OCI-LY1 (cell line): ENCODE data around the gene IGF1R.

ENCODE experiments used
- H2AFZ ChIP-seq: fragments of 200-600 bp; sonication (generic), shearing (Covaris generic); 2 replicates; pipeline ENCODE4 v1.6.0; 2014; ENCODE audit warnings: antibody characterized with exemption, mild to moderate bottlenecking, low read length
- H3F3A ChIP-seq: fragments of 200-600 bp; sonication (generic), shearing (Covaris generic); 2 replicates; pipeline ENCODE4 v1.6.0; 2014; ENCODE audit warnings: mild to moderate bottlenecking, antibody characterized with exemption, low read length, moderate library complexity; ENCODE audit not compliant: insufficient read depth
- H3K27ac ChIP-seq: fragments of 200-600 bp; sonication (generic); 2 replicates; pipeline ENCODE4 v1.5.1; 2014; ENCODE audit warnings: low read length, mixed run types, mild to moderate bottlenecking, low read depth; ENCODE audit not compliant: poor library complexity, severe bottlenecking
- H3K27me3 ChIP-seq: fragments of 200-600 bp; sonication (generic); 2 replicates; pipeline ENCODE4 v1.6.0; 2014; ENCODE audit warnings: antibody characterized with exemption, mild to moderate bottlenecking, low read length, moderate library complexity; ENCODE audit not compliant: insufficient read depth
- H3K36me3 ChIP-seq: fragments of 200-600 bp; sonication (generic); 2 replicates; pipeline ENCODE4 v1.6.1; 2014; ENCODE audit warnings: mild to moderate bottlenecking, antibody characterized with exemption, low read length, moderate library complexity, mixed read lengths; ENCODE audit not compliant: insufficient read depth
- H3K4me1 ChIP-seq: fragments of 200-600 bp; sonication (generic); 2 replicates; pipeline ENCODE4 v1.5.1; 2014; ENCODE audit warnings: mild to moderate bottlenecking, low read length, moderate library complexity; ENCODE audit not compliant: insufficient read depth, severe bottlenecking
- H3K4me2 ChIP-seq: fragments of 200-600 bp; sonication (generic), shearing (Covaris generic); 2 replicates; pipeline ENCODE4 v1.6.1; 2014; ENCODE audit warnings: low read length
- H3K4me3 ChIP-seq: fragments of 200-600 bp; sonication (generic); 2 replicates; pipeline ENCODE4 v1.5.1; 2014; ENCODE audit warnings: low read length, low read depth, mild to moderate bottlenecking, mixed read lengths; ENCODE audit not compliant: poor library complexity, severe bottlenecking
- H3K79me2 ChIP-seq: fragments of 200-600 bp; shearing (Covaris generic); 2 replicates; pipeline ENCODE4 v1.6.1; 2016; ENCODE audit warnings: mixed run types, low read length, mixed read lengths; ENCODE audit not compliant: insufficient read depth
- H3K9ac ChIP-seq: fragments of 200-600 bp; sonication (generic), shearing (Covaris generic); 2 replicates; pipeline ENCODE4 v1.6.1; 2014; ENCODE audit warnings: mild to moderate bottlenecking, low read length, mixed read lengths
- H3K9me2 ChIP-seq: fragments of 200-600 bp; sonication (generic), shearing (Covaris generic); 2 replicates; pipeline ENCODE4 v1.6.1; 2014; ENCODE audit warnings: low read depth, mild to moderate bottlenecking, low read length, mixed read lengths
- H3K9me3 ChIP-seq: fragments of 200-600 bp; shearing (Covaris generic); 2 replicates; pipeline ENCODE4 v1.6.1; 2014; ENCODE audit warnings: low read length, mixed read lengths
- H4K20me1 ChIP-seq: fragments of 200-600 bp; sonication (generic), shearing (Covaris generic); 2 replicates; pipeline ENCODE4 v1.6.0; 2016; ENCODE audit warnings: mild to moderate bottlenecking, low read length; ENCODE audit not compliant: insufficient read depth
- EZH2 ChIP-seq: fragments of 200-600 bp; sonication (generic), shearing (Covaris generic); IDR thresholded peaks from 2 replicates; pipeline ENCODE4 v1.8.0; 2017; ENCODE audit warnings: borderline replicate concordance, mixed run types, mild to moderate bottlenecking, antibody characterized with exemption, low read length, moderate library complexity, mixed read lengths
- TF ChIP-seq, protein P1 (sequence below): fragments of 200-600 bp; sonication (generic), shearing (Covaris generic); IDR thresholded peaks from 2 replicates; pipeline ENCODE4 v1.5.1; 2017; ENCODE audit warnings: mild to moderate bottlenecking, antibody characterized with exemption, low read length, moderate library complexity, mixed read lengths

The IGF1R gene

DNA sequence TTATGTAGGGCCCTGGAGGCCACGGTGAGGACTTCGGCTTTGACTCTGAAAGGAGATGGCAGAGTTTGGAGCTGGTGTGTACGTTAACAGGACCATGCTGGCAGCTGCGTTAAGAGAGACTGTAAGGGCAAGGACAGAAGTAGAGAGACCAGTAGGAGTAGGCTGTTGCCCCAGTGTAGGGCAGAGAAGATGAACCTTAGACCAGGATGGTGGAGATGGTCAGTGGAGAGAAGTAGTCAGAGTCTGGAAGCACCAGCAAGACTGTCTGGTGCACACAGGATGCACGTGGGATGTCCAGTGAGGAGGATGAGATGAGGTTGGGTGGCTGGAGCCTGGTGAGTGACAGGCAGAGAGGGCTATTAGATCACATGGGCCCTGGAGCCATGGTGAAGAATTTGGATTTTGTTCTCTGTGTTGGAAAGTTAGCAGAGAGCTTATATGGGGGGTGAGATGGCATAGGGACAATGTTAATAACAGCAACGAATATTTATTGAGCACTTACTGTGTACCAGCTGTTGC, 150.1 kb downstream of the IGF1R start:
- H3K9me3 ChIP-seq = no peaks in the 10 kb centered on the region
- no peaks in the 10 kb centered on the region for H3K36me3 ChIP-seq
- H3F3A ChIP-seq = no peaks in the 10 kb centered on the region
- H3K9ac ChIP-seq = no peak overlapping the region
- no peak overlapping the region for H3K4me2 ChIP-seq
- TF ChIP-seq, protein P1, sequence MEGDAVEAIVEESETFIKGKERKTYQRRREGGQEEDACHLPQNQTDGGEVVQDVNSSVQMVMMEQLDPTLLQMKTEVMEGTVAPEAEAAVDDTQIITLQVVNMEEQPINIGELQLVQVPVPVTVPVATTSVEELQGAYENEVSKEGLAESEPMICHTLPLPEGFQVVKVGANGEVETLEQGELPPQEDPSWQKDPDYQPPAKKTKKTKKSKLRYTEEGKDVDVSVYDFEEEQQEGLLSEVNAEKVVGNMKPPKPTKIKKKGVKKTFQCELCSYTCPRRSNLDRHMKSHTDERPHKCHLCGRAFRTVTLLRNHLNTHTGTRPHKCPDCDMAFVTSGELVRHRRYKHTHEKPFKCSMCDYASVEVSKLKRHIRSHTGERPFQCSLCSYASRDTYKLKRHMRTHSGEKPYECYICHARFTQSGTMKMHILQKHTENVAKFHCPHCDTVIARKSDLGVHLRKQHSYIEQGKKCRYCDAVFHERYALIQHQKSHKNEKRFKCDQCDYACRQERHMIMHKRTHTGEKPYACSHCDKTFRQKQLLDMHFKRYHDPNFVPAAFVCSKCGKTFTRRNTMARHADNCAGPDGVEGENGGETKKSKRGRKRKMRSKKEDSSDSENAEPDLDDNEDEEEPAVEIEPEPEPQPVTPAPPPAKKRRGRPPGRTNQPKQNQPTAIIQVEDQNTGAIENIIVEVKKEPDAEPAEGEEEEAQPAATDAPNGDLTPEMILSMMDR = no peak
- no peak for TF ChIP-seq EZH2
- peaks cover 2% of the 10 kb centered on the region for H3K27me3 ChIP-seq
- H3K79me2 ChIP-seq = no peaks in the 10 kb centered on the region
- no peaks in the 10 kb centered on the region for H3K4me1 ChIP-seq
- H4K20me1 ChIP-seq = no peaks in the 10 kb centered on the region
- no peaks in the 10 kb centered on the region for H3K9me2 ChIP-seq
- no peak overlapping the region for H3K4me3 ChIP-seq
- H3K27ac ChIP-seq = no peak overlapping the region
- no peak overlapping the region for H2AFZ ChIP-seq

DNA sequence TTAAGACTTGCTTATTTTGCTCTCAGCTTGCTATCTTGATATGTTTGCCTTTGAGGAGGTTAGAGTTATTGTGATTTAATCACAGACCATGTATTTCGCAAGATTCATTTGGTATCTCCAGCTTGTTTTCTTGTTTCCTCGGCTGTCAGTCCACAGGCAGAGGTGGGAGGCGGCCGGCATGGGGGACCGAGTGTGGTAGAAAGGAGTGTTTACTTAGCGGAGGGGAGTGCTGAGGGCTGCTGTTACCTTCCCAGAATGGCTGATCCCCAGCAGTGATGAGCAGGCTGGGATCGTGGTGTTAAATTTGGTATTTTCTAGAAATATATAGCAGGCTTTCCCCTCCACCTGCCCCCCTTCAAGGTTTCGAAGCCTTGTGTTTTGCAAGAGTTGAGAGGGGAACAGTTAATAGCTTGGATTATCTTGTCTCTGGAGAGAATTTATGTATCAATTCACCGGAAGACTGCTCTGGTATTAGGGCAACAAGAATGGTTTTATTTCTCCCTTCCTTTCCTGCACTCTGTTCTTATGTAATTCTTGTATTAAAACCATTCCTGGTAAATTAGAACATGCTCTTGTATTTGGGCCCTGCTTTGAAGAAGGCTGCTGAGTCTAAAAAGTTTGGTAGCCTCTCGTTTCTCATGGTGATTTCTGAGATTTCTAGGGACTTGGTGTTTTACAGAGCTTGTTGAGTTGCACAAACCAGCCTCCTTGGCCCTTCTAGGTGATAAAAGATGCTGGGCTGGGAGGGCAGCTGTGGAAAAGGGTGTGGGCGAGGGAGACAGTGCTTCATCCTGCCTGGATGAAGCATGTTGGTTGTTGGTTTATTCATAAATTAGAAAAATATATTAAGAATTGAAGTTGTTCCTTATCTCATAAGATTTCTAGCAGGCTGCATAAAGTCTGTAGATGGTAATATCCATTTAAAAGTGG, 151.4 kb downstream of the IGF1R start:
- no peaks in the 10 kb centered on the region for H3K36me3 ChIP-seq
- H4K20me1 ChIP-seq = no peaks in the 10 kb centered on the region
- H3K4me1 ChIP-seq = no peaks in the 10 kb centered on the region
- H3K27ac ChIP-seq = no peak overlapping the region
- H3K9ac ChIP-seq = no peak overlapping the region
- no peaks in the 10 kb centered on the region for H3K79me2 ChIP-seq
- no peaks in the 10 kb centered on the region for H3F3A ChIP-seq
- no peak overlapping the region for H3K4me2 ChIP-seq
- no peak overlapping the region for H3K4me3 ChIP-seq
- no peaks in the 10 kb centered on the region for H3K9me2 ChIP-seq
- H3K27me3 ChIP-seq = no peaks in the 10 kb centered on the region; the same call in 1 of the 2 replicates
- H2AFZ ChIP-seq = no peak overlapping the region
- H3K9me3 ChIP-seq = no peaks in the 10 kb centered on the region
- TF ChIP-seq, protein P1 = no peak
- TF ChIP-seq EZH2 = no peak

DNA sequence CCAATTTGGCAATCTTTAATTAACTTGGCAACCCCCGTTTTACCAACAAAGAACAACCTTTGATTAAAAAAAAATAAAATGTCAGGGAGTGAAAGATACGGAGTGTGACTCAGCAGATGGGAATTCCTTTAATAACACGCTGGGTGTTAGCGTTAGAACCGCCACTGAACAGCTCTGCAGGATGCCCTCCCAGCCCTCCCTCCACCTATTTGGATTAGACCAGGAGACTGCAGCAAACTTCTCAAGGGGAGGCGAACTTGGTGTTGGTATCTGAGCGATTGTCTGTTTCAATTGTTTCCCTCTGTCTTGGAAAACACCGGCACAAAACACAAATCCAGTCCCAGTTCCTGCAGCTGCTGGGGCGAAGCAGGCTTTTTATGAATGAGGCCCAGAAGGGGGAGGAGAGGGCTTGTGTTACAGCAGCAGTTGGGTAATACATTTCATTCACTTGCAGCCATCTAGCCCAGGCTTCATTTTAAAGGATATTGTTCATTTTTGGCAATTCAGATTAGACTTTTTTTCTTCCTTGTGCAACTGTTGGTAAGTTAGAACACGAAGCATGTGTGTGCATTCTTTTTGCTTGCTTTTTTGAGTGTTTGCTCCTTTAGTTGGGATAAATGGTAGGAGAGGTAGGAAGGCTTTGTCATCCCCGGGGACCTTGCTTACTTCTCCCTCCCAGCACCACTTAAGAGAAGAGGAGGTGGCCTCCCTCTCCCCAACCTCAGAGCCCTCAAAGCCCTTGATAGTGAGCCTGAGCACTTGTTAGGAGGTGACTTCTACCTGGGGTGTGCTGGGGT, 152.3 kb downstream of the IGF1R start:
- H3F3A ChIP-seq = no peaks in the 10 kb centered on the region
- no peaks in the 10 kb centered on the region for H3K4me1 ChIP-seq
- no peak overlapping the region for H3K27ac ChIP-seq
- no peaks in the 10 kb centered on the region for H3K36me3 ChIP-seq
- no peak overlapping the region for H3K4me2 ChIP-seq
- H3K9me2 ChIP-seq = no peaks in the 10 kb centered on the region
- no peaks in the 10 kb centered on the region for H3K79me2 ChIP-seq
- no peak overlapping the region for H3K9ac ChIP-seq
- TF ChIP-seq EZH2 = no peak
- TF ChIP-seq, protein P1 = no peak
- no peaks in the 10 kb centered on the region for H4K20me1 ChIP-seq
- no peaks in the 10 kb centered on the region for H3K9me3 ChIP-seq
- no peaks in the 10 kb centered on the region; the same call in 1 of the 2 replicates for H3K27me3 ChIP-seq
- H3K4me3 ChIP-seq = no peak overlapping the region
- H2AFZ ChIP-seq = no peak overlapping the region
